ENCODE measurements around the gene TTC9B.

- TF ChIP-seq AFF4 (CRISPR knock-in tag; IDR thresholded peaks at IDR 0.05; ENCODE audit: borderline replicate concordance): no peak
- TF ChIP-seq ATF3 (CRISPR knock-in tag; conservative IDR thresholded peaks at IDR 0.05): no peak
- no peak for TF ChIP-seq ARID4B (CRISPR knock-in tag; IDR thresholded peaks at IDR 0.05; ENCODE audit: borderline replicate concordance)
- TF ChIP-seq USF1 (CRISPR knock-in tag; IDR thresholded peaks at IDR 0.05): no peak
- TF ChIP-seq CTCF (IDR thresholded peaks at IDR 0.05): no peak
Observed at GRCh38 chr19:40266119-40266518, 47.9 kb upstream of the TTC9B start.
